Hematopoietic multipotent progenitor cell treated with erythropoietin and hydrocortisone succinate and interleukin-3 and kit ligand, for 17 days (in vitro differentiated cells): Measurements from ENCODE around the gene SARS1.

ENCODE experiments used
- DNase-seq: peaks from one replicate; pipeline ENCODE4 v3.0.0-alpha.2; 2015; ENCODE audit warnings: low spot score

Gene SARS1

DNA sequence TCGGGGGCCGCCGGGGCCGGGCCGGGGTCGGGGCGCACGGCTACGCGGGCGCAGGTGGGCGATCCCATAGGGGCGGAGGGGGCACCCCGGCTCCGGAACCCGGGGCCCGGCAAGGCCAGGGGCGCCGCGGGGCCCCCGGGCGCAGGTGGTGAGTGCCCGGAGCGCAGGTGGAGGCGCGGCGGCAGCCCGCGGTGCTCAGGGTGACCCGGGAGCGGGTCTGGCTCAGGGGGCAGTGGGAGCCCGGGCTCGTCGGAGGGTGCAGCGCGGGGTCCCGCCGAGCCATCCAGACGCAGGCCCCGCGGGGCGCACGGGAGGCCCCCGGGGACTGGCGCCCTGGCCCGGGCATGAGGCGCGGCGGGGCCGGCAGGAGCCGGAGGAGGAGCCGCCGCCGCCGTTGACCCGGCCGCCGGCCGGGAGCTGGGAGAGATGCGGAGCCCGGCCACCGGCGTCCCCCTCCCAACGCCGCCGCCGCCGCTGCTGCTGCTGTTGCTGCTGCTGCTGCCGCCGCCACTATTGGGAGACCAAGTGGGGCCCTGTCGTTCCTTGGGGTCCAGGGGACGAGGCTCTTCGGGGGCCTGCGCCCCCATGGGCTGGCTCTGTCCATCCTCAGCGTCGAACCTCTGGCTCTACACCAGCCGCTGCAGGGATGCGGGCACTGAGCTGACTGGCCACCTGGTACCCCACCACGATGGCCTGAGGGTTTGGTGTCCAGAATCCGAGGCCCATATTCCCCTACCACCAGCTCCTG lies 36.1 kb downstream of the SARS1 start:
- DNase-seq: no peak

DNA sequence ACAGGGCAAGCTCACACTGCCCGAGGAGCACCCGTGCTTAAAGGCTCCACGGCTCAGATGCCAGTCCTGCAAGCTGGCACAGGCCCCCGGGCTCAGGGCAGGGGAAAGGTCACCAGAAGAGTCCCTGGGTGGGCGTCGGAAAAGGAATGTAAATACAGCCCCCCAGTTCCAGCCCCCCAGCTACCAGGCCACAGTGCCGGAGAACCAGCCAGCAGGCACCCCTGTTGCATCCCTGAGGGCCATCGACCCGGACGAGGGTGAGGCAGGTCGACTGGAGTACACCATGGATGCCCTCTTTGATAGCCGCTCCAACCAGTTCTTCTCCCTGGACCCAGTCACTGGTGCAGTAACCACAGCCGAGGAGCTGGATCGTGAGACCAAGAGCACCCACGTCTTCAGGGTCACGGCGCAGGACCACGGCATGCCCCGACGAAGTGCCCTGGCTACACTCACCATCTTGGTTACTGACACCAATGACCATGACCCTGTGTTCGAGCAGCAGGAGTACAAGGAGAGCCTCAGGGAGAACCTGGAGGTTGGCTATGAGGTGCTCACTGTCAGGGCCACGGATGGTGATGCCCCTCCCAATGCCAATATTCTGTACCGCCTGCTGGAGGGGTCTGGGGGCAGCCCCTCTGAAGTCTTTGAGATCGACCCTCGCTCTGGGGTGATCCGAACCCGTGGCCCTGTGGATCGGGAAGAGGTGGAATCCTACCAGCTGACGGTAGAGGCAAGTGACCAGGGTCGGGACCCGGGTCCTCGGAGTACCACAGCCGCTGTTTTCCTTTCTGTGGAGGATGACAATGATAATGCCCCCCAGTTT lies 36.9 kb downstream of the SARS1 start:
- DNase-seq: no peak

DNA sequence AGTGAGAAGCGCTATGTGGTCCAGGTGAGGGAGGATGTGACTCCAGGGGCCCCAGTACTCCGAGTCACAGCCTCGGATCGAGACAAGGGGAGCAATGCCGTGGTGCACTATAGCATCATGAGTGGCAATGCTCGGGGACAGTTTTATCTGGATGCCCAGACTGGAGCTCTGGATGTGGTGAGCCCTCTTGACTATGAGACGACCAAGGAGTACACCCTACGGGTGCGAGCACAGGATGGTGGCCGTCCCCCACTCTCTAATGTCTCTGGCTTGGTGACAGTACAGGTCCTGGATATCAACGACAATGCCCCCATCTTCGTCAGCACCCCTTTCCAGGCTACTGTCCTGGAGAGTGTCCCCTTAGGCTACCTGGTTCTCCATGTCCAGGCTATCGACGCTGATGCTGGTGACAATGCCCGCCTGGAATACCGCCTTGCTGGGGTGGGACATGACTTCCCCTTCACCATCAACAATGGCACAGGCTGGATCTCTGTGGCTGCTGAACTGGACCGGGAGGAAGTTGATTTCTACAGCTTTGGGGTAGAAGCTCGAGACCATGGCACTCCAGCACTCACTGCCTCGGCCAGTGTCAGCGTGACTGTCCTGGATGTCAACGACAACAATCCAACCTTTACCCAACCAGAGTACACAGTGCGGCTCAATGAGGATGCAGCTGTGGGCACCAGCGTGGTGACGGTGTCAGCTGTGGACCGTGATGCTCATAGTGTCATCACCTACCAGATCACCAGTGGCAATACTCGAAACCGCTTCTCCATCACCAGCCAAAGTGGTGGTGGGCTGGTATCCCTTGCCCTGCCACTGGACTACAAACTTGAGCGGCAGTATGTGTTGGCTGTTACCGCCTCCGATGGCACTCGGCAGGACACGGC lies 37.8 kb downstream of the SARS1 start:
- no peak for DNase-seq

DNA sequence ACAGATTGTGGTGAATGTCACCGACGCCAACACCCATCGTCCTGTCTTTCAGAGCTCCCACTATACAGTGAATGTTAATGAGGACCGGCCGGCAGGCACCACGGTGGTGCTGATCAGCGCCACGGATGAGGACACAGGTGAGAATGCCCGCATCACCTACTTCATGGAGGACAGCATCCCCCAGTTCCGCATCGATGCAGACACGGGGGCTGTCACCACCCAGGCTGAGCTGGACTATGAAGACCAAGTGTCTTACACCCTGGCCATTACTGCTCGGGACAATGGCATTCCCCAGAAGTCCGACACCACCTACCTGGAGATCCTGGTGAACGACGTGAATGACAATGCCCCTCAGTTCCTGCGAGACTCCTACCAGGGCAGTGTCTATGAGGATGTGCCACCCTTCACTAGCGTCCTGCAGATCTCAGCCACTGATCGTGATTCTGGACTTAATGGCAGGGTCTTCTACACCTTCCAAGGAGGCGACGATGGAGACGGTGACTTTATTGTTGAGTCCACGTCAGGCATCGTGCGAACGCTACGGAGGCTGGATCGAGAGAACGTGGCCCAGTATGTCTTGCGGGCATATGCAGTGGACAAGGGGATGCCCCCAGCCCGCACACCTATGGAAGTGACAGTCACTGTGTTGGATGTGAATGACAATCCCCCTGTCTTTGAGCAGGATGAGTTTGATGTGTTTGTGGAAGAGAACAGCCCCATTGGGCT lies 38.6 kb downstream of the SARS1 start:
- DNase-seq: no peak

DNA sequence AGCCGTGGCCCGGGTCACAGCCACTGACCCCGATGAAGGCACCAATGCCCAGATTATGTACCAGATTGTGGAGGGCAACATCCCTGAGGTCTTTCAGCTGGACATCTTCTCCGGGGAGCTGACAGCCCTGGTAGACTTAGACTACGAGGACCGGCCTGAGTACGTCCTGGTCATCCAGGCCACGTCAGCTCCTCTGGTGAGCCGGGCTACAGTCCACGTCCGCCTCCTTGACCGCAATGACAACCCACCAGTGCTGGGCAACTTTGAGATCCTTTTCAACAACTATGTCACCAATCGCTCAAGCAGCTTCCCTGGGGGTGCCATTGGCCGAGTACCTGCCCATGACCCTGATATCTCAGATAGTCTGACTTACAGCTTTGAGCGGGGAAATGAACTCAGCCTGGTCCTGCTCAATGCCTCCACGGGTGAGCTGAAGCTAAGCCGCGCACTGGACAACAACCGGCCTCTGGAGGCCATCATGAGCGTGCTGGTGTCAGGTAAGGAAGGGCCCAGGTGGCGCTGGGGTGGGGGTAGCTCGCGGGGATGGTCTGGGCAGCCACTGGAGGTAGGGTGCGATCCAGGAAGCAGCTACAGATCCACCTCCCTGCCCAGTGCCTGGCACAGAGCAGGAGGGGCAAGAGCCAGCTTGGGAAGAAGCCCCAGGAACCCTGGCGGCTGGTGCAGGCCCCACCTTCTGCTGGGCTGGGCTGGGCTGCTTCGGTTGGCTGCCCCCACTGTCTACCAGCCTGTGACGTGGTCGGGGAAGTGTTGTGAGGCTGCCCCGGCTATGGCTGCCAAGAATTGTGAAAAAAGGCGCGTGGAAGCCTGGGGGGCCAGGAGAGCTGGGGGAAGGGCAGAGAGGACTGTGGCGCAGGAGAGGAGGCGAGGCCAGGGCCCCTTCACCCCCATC lies 39.4 kb downstream of the SARS1 start:
- no peak for DNase-seq

GRCh38 chr1:109253803-109254620 lies 40.3 kb downstream of the SARS1 start:
- no peak for DNase-seq

DNA sequence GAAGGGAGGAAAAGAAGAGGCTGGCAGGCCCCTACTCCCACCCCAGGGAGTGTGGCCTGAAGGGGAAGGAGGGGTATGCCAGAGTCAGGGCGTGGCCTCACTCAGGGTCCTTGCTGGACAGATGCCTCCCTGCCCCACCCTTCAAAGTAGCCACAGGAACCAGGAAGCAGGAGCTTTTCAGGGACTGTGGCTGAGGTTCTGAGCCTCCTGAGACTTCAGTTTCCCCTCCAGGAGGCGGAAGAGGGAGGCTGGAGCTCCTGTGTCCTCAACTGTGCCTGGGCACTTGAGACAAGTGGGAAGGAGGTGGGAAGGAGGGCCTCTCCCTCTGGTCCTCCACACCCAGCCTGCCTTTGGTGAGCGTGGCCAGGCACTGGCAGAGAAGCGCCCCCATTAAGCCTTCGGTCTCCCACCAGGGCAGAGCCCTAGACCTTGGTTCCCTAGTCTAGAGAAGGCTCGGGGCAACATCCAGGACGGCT lies 40.9 kb downstream of the SARS1 start:
- DNase-seq: no peak

- no peak for DNase-seq
These were observed 41.5 kb downstream of the SARS1 start for GRCh38 chr1:109255097-109255651.

- DNase-seq: no peak
These were observed 42.0 kb downstream of the SARS1 start for GRCh38 chr1:109255678-109256077.

GRCh38 chr1:109256085-109256484 lies 42.4 kb downstream of the SARS1 start:
- DNase-seq: no peak

DNA sequence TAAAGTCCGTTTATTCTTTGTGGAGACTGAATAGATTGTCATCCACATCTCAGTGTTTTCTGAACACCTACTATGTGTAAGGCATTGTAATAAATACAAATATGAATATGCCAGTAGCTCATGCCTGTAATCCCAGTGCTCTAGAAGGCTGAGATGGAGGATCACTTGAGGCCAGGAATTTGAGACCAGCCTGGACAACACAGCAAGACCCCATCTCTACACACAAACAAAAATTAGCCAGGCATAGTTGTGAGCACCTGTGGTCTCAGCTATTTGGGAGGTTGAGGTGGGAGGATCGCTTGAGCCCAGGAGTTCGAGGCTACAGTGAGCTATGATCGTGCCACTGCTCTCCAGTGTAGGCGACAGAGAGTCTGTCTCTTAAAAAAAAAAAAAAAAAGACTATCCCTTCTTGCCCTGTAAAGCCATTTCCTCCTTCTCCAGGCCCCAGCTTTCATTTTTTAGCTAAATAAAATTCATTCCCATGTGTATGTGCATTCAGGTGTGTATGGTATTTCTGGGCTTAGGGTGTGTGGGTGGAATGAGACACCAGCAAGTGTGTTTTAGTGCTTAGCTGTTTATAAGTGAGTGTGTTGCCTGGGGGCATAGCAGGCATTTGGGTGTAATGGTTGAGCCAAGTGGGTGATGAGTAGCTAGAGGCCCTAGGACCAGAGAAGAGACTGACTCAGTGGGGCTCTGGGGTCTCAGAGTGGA lies 43.4 kb downstream of the SARS1 start:
- DNase-seq: no peak

- DNase-seq: no peak
These were observed 44.1 kb downstream of the SARS1 start for GRCh38 chr1:109257682-109258421.

DNA sequence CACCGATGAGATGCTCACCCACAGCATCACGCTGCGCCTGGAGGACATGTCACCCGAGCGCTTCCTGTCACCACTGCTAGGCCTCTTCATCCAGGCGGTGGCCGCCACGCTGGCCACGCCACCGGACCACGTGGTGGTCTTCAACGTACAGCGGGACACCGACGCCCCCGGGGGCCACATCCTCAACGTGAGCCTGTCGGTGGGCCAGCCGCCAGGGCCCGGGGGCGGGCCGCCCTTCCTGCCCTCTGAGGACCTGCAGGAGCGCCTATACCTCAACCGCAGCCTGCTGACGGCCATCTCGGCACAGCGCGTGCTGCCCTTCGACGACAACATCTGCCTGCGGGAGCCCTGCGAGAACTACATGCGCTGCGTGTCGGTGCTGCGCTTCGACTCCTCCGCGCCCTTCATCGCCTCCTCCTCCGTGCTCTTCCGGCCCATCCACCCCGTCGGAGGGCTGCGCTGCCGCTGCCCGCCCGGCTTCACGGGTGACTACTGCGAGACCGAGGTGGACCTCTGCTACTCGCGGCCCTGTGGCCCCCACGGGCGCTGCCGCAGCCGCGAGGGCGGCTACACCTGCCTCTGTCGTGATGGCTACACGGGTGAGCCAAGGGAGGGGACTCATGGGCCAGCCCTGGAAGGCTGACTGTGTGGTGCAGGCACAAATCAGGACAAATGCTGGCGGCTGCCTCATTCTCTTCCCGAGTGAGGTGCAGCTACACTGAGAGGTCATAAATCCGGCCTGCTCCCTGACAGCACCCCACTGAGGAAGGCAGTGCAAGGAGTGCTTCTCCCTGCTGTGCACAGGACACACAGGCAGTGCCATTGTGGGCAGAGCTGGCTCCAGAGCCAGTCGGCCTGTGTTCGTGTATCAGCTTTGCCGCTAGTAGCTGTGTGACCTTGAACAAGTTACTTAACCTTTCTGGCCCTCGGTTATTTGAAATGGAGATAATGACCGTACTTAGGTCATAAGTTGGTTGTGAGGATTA lies 45.1 kb downstream of the SARS1 start:
- no peak for DNase-seq

DNA sequence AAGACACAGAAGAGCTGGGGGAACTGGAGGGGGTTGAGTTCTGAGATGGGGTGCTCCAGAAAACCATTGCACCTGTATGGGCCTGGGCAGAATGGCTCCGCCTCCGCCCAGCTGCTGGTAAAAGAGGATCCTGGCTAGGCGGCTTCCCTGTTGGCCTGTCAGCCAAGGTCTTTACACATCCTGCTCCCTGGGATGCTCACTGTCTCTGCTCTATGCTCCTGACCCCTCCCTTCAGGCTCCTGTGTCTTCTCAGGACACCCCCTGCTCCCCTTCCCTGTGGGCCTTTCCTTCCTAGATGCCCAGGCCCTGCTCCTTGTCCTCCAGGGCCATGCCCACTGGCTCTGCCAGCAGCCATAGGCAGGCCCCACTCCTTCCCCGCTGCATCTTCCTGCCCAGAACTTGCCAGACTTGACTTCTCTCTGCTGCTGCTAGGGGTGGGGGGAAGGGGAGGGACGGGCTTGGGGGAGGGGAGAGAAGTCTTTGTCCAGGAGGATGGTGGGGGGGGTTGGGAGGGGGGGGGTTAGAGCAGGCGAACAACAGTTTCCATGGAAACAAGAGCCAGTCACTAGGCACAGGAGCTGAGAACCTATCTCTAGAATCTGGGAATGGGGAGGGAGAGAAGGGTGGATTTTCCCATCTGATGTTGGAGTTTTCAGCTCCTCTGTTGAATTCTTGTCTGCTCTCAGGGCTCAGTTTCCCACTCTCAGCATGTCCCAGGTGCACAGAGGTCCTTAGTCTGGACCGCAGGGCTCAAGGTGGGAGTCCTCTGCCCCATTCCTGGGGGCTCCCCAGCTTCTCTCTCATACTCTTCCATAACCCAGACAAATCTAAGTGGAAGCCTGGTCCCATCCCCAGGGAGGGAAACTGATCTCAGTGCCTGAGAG lies 46.2 kb downstream of the SARS1 start:
- no peak for DNase-seq

DNA sequence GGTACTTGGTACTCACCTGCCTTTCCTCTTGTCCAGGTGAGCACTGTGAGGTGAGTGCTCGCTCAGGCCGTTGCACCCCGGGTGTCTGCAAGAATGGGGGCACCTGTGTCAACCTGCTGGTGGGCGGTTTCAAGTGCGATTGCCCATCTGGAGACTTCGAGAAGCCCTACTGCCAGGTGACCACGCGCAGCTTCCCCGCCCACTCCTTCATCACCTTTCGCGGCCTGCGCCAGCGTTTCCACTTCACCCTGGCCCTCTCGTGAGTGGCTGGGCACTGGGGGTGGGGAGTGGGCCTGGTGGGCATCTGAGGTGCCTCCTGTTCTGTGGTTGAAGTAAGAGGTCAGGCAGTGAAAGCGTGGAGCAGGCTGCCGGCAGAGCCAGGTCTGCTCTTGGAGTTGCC lies 47.3 kb downstream of the SARS1 start:
- DNase-seq: no peak

DNA sequence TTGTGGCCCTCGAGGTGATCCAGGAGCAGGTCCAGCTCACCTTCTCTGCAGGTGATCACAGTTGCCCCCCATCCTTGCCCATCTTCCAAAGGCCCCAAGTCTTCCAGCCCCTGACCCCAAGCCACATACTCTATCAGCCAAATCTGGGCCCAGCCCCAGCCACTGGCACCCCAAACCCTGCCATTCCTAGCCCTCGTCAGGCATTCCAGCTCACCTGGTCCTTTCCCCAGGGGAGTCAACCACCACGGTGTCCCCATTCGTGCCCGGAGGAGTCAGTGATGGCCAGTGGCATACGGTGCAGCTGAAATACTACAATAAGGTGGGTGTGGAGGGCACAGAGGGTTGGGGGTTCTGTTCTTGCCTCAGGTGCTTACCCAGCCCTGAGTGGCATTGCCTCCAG lies 47.9 kb downstream of the SARS1 start:
- DNase-seq: no peak
